Testis (tissue), 3 donors: ENCODE results near the gene SEMA6C. TPM values are rescaled to one million over a fixed set of nuclear protein-coding genes. Genes with fewer than 3 reads are reported as not detected.

ENCODE experiments used
- DNase-seq: peaks from one replicate; pipeline ENCODE4 v3.0.0-alpha.2; 2019
- H3K27ac ChIP-seq, 2 donors: fragments of 200-600 bp; sonication (generic); one replicate each; pipeline ENCODE4 v1.5.1; 2019
- H3K27me3 ChIP-seq: fragments of 200-600 bp; sonication (generic); one replicate; pipeline ENCODE4 v1.5.1; 2019
- H3K36me3 ChIP-seq: fragments of 200-600 bp; sonication (generic); one replicate; pipeline ENCODE4 v1.5.1; 2017; ENCODE audit warnings: low read depth; ENCODE audit errors: missing control alignments
- H3K4me1 ChIP-seq: fragments of 200-600 bp; sonication (generic); one replicate; pipeline ENCODE4 v1.5.1; 2019
- H3K4me3 ChIP-seq, 2 donors: fragments of 200-600 bp; sonication (generic); one replicate each; pipeline ENCODE4 v1.5.1; 2017 to 2019
- H3K9me3 ChIP-seq: fragments of 200-600 bp; sonication (generic); one replicate; pipeline ENCODE4 v1.5.1; 2017
- POLR2A ChIP-seq: fragments of 450-650 bp; IDR thresholded peaks from one replicate; pipeline ENCODE4 v1.6.1; 2017; ENCODE audit warnings: antibody characterized with exemption, mild to moderate bottlenecking, moderate library complexity
- WGBS, 2 donors: methylation state at CpG; one replicate each; pipeline ENCODE4 v1.1.5; 2018; 5-methylcytosine and 5-hydroxymethylcytosine counted together
- intact Hi-C: fragments of 100-400 bp; cut with DNase I; formaldehyde crosslinking; loops from one replicate; pipeline ENCODE4 v1.15.1; 2023; ENCODE audit warnings: low total_unique reads
- polyA plus RNA-seq: library from polyadenylated mRNA; stranded (reverse); fragments of 350-450 nt; fragmentation: Illumina TruSeq; extraction: RNeasy Lipid Tissue Mini Kit (QIAGEN cat#74804); gene quantifications from one replicate; pipeline ENCODE4 v1.2.3, GENCODE V29; 2014; ENCODE audit warnings: low read depth, low replicate concordance; ENCODE audit not compliant: insufficient read depth
- total RNA-seq, 2 donors: library from RNA; depleted of rRNA; stranded (reverse); fragments of >200 nt; gene quantifications; one replicate each; pipeline ENCODE4 v1.2.3, GENCODE V29; 2016
- TF ChIP-seq, protein P1 (sequence below), 3 experiments: fragments of 450-650 bp in 2 of 3; fragments of 200-600 bp in 1 of 3; sonication (generic) in 1 of 3; IDR thresholded peaks; one replicate each; pipeline ENCODE4 v1.5.1; 2016 to 2019; ENCODE audit warnings: antibody characterized with exemption in 3 of 3, mild to moderate bottlenecking in 2 of 3, moderate library complexity in 1 of 3

SEMA6C gene
- total and polyA plus RNA-seq, 3 donors from 2014 or later, result 71.6 to 175 (median 134) TPM

DNA sequence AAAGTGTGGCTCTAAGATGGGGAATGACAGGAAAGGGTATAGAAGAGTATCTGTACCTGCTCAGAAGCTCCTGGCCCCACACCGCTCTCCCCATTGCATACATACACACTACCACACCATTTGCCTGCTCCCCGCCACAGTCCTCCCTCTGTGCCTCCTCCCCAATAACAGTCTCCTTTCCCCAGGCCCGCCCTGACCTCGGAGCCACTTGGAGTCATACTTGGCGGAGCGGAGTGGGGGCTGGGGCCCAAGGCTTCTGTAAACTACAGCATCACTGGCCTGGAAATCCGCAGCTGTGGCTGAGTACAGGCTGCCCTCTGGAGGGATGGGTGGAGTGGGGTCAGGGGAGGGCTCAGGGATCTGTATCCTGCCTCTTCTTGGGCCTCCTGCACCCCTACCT, 8.6 kb downstream of the SEMA6C start:
- intact Hi-C loops, result no loop called here
- no peak for DNase-seq
- Histone ChIP-seq H3K4me1 (peaks cover 8% of the 10 kb centered on the region), H3K36me3 (no peaks in the 10 kb centered on the region), H3K27ac (no peak overlapping the region), H3K27me3 (no peaks in the 10 kb centered on the region), H3K4me3 (no peak overlapping the region), H3K9me3 (no peaks in the 10 kb centered on the region)
- WGBS, 2 donors, result 92 to 96% methylated on average over 6 to 7 of the region's 7 CpGs
- TF ChIP-seq, protein P1, sequence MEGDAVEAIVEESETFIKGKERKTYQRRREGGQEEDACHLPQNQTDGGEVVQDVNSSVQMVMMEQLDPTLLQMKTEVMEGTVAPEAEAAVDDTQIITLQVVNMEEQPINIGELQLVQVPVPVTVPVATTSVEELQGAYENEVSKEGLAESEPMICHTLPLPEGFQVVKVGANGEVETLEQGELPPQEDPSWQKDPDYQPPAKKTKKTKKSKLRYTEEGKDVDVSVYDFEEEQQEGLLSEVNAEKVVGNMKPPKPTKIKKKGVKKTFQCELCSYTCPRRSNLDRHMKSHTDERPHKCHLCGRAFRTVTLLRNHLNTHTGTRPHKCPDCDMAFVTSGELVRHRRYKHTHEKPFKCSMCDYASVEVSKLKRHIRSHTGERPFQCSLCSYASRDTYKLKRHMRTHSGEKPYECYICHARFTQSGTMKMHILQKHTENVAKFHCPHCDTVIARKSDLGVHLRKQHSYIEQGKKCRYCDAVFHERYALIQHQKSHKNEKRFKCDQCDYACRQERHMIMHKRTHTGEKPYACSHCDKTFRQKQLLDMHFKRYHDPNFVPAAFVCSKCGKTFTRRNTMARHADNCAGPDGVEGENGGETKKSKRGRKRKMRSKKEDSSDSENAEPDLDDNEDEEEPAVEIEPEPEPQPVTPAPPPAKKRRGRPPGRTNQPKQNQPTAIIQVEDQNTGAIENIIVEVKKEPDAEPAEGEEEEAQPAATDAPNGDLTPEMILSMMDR (IDR thresholded peaks at IDR 0.05), result no peak
- no peak for TF ChIP-seq POLR2A

DNA sequence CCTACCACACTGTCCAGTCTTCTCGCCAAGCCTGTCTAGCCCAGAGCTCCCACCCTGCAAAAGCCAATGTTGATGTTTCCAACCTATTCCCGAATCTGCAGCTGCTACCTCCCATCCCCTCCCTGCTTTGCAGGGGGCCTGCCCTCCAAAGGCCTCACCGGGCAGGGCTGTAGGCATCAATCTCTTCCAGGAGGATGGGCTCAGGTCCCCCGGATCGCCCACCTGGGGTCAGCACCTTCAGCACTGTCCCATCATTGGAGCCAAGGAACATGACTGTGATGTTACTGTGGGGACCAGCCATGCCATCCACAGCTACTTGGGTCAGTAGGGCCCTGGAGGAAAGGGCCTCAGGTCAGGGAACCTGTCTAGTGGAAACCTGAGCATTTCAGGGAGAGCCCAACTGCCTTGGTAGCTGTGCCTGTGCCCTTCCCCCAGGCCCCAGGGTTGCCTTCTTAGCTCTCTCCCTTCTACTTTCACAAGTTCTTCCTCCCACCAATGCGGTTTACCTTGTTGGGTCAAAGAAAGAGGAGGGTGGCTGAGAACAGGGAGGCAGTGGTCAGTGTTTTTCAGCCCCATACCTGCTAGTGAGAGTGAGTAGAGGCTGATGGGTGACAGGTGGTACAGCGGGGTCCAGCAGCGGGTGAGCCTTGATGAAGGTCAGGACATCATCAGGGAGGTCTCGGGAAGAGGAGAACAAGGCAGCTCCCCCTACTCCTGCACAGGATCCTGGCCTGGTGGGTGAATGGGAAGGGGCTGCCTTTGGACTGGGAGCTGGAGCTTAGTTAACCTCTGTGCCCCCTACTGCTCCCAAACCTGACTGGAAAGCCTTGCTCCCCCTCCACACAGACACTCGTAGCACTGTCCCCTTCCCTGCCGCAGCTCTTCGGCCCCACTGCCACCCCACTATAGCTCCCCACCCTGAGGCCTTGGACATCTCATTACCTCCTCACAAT, 10.7 kb downstream of the SEMA6C start:
- WGBS, 2 donors, result 81 to 88% methylated on average over 12 of the region's 12 CpGs
- no peaks in the 10 kb centered on the region for H3K36me3 ChIP-seq
- no peak overlapping the region for H3K27ac ChIP-seq
- no peak overlapping the region for H3K4me3 ChIP-seq
- TF ChIP-seq POLR2A, result no peak
- TF ChIP-seq, protein P1 (IDR thresholded peaks at IDR 0.05), result no peak
- H3K4me1 ChIP-seq, result peaks cover 20% of the 10 kb centered on the region
- no peaks in the 10 kb centered on the region for H3K9me3 ChIP-seq
- no peaks in the 10 kb centered on the region for H3K27me3 ChIP-seq
- DNase-seq, result no peak
- intact Hi-C loops, result no loop called here

DNA sequence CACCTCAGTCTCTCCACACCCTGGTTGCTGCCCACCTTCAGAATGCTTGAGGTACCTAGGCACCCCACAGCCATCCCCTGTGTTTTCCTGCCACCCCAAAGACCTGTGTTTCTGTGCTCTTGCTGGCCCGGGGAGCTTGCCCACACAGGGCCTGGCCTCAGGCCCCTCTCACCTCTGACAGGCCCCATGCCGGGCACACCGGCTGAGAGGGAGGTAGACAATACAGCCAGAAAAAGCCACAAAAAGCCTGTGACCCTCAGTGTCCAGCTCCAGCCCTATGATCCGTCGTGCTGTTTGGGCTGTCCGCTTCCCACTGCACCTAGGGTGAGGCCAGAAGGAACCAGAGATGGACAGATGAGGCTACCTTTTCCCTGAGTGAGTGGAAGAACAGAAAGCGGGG, 11.4 kb downstream of the SEMA6C start:
- intact Hi-C loops, result no loop called here
- H3K36me3 ChIP-seq, result no peaks in the 10 kb centered on the region
- peaks cover 28% of the 10 kb centered on the region for H3K4me1 ChIP-seq
- H3K4me3 ChIP-seq, result no peak overlapping the region
- no peaks in the 10 kb centered on the region for H3K9me3 ChIP-seq
- H3K27me3 ChIP-seq, result no peaks in the 10 kb centered on the region
- H3K27ac ChIP-seq, result no peak overlapping the region
- WGBS, 2 donors, result 94 to 97% methylated on average over 7 of the region's 7 CpGs
- DNase-seq, result no peak
- TF ChIP-seq, protein P1 (IDR thresholded peaks at IDR 0.05), result no peak
- no peak for TF ChIP-seq POLR2A

- no peak for TF ChIP-seq POLR2A
- TF ChIP-seq, protein P1 (IDR thresholded peaks at IDR 0.05), result no peak
- intact Hi-C loops, result no loop called here
- peak overlapping the region in 1 of 2 donors; percentile 25 for H3K27ac ChIP-seq
- peaks cover 28% of the 10 kb centered on the region for H3K4me1 ChIP-seq
- H3K9me3 ChIP-seq, result no peaks in the 10 kb centered on the region
- WGBS, 2 donors, result 82 to 83% methylated on average over 3 of the region's 3 CpGs
- H3K27me3 ChIP-seq, result no peaks in the 10 kb centered on the region
- no peak for DNase-seq
- H3K36me3 ChIP-seq, result no peaks in the 10 kb centered on the region
- no peak overlapping the region for H3K4me3 ChIP-seq
Observed at GRCh38 chr1:151134396-151134795, 12.0 kb downstream of the SEMA6C start.
